ENCODE results near the gene GRM8.
"Not testable (repeated sequence)": the region's sequence is repeated elsewhere in the genome, so short reads cannot be mapped to it uniquely, and the experiment has no call there.

The GRM8 gene

DNA sequence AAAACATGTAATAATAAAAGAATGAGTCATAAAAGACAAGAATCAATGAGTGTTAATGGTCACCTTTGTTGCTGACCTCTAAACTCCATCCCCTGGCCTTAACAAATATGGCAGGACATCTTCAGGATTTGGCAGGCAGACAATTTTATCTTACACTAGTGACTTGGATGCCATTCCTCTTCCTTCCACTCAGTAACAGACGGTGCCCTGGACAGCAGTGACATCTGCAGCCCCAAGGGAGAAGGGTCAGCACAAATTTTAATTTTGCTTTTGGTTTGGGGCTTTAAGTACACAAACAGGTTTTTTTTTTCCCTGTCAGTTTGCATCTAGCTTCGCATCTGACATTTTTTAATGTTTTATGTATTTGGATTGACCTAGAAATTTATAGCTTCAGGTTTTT, 370.8 kb downstream of the GRM8 start:
- not testable (repeated sequence) for H3K9me3 ChIP-seq; H3K4me3 ChIP-seq (ENCODE audit: low read depth, low read length); H3K27me3 ChIP-seq; H3K4me1 ChIP-seq; H3K36me3 ChIP-seq
- peak; percentile 42 for DNase-seq
- TF ChIP-seq, protein P1, sequence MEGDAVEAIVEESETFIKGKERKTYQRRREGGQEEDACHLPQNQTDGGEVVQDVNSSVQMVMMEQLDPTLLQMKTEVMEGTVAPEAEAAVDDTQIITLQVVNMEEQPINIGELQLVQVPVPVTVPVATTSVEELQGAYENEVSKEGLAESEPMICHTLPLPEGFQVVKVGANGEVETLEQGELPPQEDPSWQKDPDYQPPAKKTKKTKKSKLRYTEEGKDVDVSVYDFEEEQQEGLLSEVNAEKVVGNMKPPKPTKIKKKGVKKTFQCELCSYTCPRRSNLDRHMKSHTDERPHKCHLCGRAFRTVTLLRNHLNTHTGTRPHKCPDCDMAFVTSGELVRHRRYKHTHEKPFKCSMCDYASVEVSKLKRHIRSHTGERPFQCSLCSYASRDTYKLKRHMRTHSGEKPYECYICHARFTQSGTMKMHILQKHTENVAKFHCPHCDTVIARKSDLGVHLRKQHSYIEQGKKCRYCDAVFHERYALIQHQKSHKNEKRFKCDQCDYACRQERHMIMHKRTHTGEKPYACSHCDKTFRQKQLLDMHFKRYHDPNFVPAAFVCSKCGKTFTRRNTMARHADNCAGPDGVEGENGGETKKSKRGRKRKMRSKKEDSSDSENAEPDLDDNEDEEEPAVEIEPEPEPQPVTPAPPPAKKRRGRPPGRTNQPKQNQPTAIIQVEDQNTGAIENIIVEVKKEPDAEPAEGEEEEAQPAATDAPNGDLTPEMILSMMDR (IDR thresholded peaks at IDR 0.05; ENCODE audit: low read depth, low read length) = peak; percentile 44

DNA sequence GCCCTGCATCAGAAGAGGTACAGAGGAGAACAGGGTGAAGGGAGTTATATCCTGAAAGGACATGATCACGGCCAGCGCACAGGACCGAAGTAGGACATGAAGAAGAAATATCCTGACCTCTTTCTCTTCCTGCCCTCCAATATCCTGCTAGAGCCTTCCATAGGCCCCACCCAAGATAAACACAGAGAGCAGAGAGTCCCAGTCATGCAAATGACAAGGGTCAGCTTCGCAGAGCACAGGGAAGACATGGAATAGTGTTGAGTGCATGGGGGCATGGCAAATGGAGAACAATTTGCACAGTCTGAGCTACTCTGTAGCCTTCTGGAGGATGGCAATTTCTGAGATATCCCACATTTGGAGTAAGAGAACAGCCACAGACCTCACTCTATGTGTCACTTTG, 371.4 kb downstream of the GRM8 start:
- no peak for DNase-seq
- H3K4me3 ChIP-seq (ENCODE audit: low read depth, low read length) = no peak overlapping the region
- TF ChIP-seq, protein P1 (IDR thresholded peaks at IDR 0.05; ENCODE audit: low read depth, low read length) = no peak
- H3K9me3 ChIP-seq = no peaks in the 10 kb centered on the region
- no peaks in the 10 kb centered on the region for H3K27me3 ChIP-seq
- H3K4me1 ChIP-seq = peaks cover 3% of the 10 kb centered on the region; the same call in 1 of the 2 replicates
- H3K36me3 ChIP-seq = no peaks in the 10 kb centered on the region

DNA sequence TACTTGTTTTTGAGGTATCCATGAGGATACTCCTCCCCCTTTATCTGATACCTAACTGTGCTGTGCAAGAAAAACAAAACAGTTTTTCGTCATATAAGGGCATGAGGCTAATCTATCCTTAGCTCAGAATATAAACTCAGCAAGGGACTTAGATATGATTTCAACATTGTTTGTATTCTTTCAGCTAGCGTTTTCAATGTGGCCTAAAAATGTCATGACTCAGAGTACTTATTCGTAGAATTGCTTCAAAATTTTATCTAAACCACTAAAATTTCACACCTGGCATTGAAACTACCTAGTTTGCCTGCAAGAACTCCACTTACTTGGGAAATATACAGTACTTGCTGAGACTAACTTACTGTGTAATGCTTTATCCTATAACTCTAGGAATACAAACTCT, 376.2 kb downstream of the GRM8 start:
- not testable (repeated sequence) for H3K4me3 ChIP-seq (ENCODE audit: low read depth, low read length); DNase-seq; H3K9me3 ChIP-seq; H3K36me3 ChIP-seq; H3K4me1 ChIP-seq; H3K27me3 ChIP-seq

DNA sequence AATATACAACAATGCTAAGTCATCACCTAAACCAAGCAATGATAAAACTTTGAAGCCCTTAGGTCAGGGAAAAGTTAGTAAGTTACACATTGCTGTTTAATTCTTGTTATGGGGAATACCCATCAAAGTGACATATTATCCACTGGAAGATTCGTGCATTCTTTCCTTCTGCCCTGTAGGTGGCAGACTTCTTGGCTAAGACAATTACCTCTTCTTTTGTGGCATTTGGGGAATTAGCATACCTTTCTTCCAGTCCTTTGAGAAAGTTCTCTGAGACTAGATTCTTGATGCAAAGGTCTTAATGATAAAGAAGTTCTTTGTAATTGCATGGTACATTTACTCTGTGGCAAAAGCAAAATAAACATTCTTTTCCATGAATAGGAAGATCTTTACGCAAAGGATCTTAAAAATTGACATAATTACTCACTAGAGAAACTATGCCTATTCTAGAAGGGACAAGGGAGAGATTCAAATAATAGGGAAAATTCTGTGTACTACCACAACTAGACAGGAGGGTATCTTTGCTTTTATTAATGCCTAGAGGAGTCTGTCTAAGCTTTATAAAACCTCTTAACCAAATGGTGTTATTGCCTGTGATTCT, 395.9 kb downstream of the GRM8 start:
- H3K36me3 ChIP-seq = no peaks in the 10 kb centered on the region
- H3K27me3 ChIP-seq = no peaks in the 10 kb centered on the region
- H3K4me3 ChIP-seq (ENCODE audit: low read depth, low read length) = no peak overlapping the region
- no peak for DNase-seq
- H3K9me3 ChIP-seq = no peaks in the 10 kb centered on the region
- TF ChIP-seq, protein P1 (IDR thresholded peaks at IDR 0.05; ENCODE audit: low read depth, low read length) = peak; percentile 87
- H3K4me1 ChIP-seq = no peaks in the 10 kb centered on the region

DNA sequence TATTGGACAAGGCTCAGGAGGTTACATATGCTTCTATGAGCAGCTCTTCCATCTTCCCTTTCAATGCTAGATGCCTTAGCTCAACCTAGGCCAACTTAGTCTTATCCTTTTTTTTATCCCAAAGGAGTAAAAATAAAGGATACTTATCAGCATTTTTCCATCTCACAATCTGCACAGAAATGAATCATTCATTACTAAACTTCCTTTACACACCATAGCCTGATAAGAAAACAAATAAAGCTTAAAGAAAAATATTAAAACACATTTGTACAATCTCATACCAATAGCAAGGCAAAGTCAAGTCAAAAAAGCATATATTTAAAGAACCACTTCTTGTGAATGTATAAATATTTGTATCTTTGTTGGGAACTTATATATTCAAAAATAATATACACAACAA, 407.4 kb downstream of the GRM8 start:
- Histone ChIP-seq H3K36me3 (no peaks in the 10 kb centered on the region), H3K9me3 (no peaks in the 10 kb centered on the region), H3K4me3 (ENCODE audit: low read depth, low read length) (no peak overlapping the region), H3K4me1 (peaks cover 16% of the 10 kb centered on the region), H3K27me3 (no peaks in the 10 kb centered on the region)
- TF ChIP-seq, protein P1 (IDR thresholded peaks at IDR 0.05; ENCODE audit: low read depth, low read length) = no peak
- DNase-seq = no peak

DNA sequence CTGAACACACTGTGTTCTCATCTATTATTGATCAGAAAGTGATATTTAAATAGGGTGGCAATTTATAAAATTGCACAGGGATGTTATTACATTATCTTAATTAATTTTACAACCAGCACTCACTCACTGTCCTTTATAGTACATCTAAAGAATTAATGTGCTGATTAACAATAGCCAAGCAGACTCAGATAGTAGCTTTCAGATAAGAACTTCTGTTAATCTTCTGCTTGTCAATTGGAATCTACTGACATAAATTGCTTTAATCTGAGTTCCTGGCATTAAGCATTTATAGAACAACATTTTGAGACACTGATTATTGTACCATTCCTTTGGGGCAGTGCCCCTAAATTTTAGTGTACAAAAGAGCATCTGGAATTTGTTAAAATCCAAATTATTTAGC, 408.9 kb downstream of the GRM8 start:
- no peaks in the 10 kb centered on the region for H3K36me3 ChIP-seq
- no peaks in the 10 kb centered on the region for H3K27me3 ChIP-seq
- peaks cover 24% of the 10 kb centered on the region for H3K4me1 ChIP-seq
- no peaks in the 10 kb centered on the region for H3K9me3 ChIP-seq
- no peak for DNase-seq
- TF ChIP-seq, protein P1 (IDR thresholded peaks at IDR 0.05; ENCODE audit: low read depth, low read length) = no peak
- no peak overlapping the region for H3K4me3 ChIP-seq (ENCODE audit: low read depth, low read length)

DNA sequence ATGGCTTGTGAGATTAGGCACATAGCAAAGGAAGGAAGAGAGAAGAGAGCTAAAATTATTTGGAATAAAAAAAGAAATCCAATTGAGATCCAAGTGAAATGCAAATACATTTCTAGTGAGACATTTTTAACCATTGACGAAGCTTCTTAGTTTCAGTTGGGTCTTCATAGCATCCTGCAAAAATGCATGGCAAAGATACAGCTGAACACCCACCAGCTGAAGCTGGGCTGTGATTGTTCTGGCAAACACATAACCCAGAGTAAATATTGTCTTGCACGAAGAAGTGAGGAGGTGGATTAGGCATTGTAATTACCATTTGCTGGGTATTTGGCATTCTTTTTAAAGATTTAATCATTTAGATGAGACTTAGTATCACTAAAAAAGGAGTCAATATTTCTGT, 409.4 kb downstream of the GRM8 start:
- H3K27me3 ChIP-seq = no peaks in the 10 kb centered on the region
- TF ChIP-seq, protein P1 (IDR thresholded peaks at IDR 0.05; ENCODE audit: low read depth, low read length) = no peak
- H3K9me3 ChIP-seq = no peaks in the 10 kb centered on the region
- no peak overlapping the region for H3K4me3 ChIP-seq (ENCODE audit: low read depth, low read length)
- DNase-seq = no peak
- no peaks in the 10 kb centered on the region for H3K36me3 ChIP-seq
- H3K4me1 ChIP-seq = peaks cover 24% of the 10 kb centered on the region

Data from BE2C (cell line).